Stimulated activated CD8-positive, alpha-beta memory T cell treated with anti-CD3 and anti-CD28 coated beads, Interleukin-2, amount 100 ng/mL, for 1 hour (primary cell): ENCODE measurements around the gene FBXL14.

Source experiments
- DNase-seq, 2 donors: peaks; one replicate each; pipeline ENCODE4 v3.0.0-alpha.2; 2020; ENCODE audit warnings: low read depth in 2 of 2

The FBXL14 gene, protein sequence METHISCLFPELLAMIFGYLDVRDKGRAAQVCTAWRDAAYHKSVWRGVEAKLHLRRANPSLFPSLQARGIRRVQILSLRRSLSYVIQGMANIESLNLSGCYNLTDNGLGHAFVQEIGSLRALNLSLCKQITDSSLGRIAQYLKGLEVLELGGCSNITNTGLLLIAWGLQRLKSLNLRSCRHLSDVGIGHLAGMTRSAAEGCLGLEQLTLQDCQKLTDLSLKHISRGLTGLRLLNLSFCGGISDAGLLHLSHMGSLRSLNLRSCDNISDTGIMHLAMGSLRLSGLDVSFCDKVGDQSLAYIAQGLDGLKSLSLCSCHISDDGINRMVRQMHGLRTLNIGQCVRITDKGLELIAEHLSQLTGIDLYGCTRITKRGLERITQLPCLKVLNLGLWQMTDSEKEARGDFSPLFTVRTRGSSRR

DNA sequence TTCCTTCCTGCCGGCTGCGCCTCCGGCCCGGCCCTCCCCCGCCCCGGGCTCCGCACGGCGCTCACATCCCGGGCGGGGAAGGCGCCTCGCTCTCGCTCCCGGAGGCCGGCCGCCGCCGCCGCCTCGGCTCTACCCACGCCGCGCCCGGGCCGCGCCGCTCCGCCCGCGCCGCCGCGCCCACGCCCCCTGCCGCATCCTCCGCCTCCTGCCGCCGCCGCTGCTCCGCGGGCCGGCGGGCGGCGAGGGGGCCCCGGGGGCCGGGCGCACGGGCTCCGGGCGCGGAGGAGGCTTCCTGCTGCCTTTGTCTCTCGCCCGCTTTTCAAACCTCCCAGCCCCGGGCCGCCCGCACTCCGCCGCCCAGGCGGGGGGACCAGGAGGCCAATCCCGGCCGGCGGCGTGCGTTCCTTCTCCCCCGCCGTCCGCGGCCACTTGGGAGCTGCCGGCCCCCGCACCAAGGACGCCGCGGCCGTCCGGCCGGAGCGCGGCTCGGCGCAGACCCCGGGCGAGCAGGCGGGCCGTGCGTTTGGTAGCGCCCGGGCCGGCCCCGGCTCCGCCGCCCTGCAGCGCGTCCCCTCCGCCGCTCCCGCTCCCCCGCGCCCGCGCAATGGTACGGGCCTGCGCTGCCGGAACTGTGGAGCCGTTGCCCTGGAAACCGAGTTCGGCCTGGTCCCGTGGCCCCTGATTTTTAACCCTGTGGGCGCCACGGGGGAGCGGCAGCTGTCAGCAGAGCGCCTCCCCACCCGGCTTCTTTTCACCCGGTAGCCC lies at the start of gene FBXL14:
Gene FBXL14, minus strand, starts transcription at position 321 of the 765 bp plus-strand sequence. CDS start 515 bp downstream, outside the sequence.
- peak; percentile 79 to 86 for DNase-seq

GRCh38 chr12:1643905-1644533 lies 49.6 kb upstream of the FBXL14 start:
- no peak for DNase-seq

DNA sequence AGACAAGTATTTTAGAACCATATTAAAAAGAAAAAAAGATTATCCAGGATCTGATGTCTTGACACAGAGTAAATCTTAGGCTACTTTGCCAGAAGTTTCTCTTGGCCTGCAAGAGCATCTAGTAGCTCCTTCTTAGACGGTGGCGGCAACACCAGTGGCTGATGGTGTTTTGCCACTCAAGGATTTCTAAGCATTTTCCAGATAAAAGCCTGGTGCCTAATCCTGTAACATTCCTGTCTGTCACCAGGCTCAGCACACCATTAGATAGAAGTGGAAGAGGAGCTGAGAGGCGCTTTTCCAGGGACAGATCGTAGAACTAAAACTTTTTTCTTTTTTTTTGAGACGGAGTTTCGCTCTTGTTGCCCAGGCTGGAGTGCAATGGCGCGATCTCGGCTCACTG lies 48.7 kb upstream of the FBXL14 start:
- DNase-seq: no peak

DNA sequence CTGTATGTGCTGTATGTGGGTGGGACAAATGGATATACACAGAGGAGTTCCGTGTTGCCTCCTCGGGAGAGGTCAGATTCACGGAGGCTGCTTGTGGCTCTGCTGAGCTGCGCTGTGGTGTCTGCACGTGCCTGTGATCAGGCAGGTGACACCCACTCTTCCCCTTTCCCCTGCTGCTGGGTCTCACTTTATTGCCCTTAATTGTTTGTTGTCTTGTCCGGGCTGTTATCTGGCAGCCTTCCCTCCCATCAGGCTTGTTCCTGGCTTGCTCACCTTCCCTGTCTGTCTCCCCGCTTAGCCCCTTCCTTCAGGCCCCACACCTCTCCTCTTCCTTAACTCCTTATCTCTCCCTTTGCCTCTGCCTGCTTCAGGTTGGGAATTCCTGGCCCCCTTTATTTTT lies 48.1 kb upstream of the FBXL14 start:
- no peak for DNase-seq

DNA sequence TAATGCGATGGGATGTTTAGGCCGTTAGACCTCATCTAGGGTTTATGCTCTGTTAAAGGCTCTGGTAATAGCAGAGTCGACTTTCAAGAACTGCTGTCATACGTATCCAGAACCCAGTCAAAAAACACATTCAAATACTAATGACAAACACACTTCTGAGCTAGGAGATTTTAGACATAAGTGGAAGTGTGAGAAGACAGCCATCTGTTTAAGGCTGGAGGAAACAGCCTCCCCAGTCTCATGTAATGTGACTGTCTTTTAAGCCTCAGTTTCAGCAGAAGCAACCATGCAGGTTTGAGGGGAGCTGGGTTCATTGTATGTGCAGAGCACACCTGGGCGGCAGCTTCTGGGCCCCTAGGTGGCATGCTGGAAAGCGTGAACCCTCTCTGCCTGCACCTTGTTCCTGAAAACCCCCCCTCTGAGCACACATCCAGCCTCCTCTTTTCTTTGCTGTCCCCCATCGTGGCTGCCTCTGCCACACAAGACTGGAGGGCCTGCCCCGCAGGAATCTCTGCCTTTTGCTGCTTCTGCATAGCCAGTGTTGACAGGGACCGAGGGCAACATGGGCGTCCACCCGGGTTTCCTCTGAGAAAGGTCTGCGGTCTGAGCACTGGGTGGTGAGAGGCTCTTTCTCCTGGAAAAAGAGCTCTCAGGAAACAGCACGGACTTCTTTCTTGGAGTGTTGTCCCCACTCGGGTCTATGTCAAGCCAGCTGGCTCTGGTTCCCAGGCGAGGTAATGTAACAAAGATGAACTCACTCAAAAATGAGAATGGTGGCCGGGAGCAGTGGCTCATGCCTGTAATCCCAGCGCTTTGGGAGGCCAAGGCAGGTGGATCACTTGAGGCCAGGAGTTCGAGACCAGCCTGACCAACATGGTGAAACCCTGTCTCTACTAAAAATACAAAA lies 46.2 kb upstream of the FBXL14 start:
- no peak for DNase-seq

DNA sequence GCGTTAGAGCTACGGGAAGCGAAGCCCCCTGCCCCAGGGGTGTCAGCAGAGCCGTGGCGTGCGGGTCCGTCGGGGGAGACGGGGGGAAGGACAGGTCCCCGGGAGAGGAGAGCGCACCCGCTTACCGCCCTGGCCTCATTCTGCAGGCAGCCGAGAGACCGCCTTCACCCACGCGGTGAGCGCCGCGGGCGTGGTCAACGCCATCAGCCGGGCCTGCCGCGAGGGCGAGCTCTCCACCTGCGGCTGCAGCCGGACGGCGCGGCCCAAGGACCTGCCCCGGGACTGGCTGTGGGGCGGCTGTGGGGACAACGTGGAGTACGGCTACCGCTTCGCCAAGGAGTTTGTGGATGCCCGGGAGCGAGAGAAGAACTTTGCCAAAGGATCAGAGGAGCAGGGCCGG lies 45.2 kb upstream of the FBXL14 start:
- no peak for DNase-seq

GRCh38 chr12:1638203-1638602 lies 43.8 kb upstream of the FBXL14 start:
- DNase-seq: no peak

DNA sequence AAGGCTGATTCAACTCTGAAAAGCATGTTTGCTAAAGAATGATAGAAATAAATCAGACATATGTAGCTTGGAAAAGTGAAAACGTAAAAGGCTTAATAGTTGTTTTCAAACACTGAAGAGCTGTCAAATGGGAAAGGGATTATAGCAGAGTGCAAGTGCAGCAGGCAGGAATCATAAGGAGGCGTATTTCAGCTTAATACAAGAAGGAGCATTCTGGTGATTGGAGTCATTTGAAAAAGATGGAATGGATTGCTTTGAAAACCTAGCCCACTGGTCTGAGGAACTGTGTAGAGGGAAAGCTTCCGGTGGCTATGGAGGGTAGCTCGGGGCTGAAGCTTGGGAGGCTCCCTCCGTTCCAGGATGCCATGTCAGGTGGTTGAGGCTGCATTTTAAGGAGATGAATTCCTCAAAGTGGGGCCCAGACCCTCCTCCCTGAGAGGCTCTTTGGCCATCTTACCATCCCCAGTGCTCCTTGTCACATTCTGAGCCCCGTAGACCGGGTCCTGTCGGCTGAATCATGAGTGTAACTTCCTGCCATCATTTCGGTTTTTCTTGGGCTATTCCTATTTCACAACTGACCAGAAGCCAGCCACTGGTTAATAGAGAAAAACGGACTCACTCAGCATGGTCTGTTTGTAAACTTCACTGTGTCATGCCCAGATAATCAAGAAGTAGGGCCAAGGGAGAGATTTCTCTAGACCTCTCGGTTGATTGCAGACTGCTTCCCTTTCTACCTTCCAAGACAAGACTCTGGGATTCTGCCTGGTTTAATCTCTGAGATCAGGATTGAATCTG lies 41.1 kb upstream of the FBXL14 start:
- no peak for DNase-seq

GRCh38 chr12:1634590-1635191 lies 40.3 kb upstream of the FBXL14 start:
- peak; percentile 17 to 30 for DNase-seq

DNA sequence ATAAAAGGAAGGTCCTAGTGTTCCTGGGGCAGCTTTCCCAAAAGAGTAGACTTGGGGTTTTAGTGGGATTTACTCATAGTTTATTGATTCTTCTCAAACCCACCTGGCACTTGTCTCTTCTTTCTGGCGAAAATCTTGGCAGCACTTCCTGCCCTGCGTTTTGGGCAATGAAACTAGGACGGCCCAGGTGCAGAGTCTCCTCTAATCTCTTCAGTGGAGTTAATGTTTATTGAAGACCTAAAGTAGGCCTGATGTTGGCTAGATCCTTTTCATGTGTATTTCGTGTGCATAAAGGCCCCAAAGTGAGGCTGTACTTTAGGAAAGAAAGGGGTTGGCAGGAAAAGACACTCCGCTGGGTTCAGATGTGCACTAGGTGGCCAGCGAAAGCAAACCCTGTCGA lies 39.8 kb upstream of the FBXL14 start:
- no peak for DNase-seq

GRCh38 chr12:1633459-1633858 lies 39.1 kb upstream of the FBXL14 start:
- DNase-seq: no peak

DNA sequence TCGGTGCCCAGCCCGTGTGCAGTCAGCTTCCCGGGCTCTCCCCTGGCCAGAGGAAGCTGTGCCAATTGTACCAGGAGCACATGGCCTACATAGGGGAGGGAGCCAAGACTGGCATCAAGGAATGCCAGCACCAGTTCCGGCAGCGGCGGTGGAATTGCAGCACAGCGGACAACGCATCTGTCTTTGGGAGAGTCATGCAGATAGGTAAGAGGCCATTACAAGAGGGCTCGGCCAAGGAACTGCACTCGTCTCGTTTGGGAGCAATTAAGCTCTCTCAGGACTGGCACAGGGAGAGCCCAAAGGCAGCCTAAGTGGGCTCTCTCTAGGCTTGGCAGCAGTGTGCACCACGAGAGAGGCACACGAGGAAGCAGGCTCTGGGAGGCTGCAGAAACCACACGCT lies 38.3 kb upstream of the FBXL14 start:
- DNase-seq: no peak

- DNase-seq: no peak
Observed at GRCh38 chr12:1630827-1631591, 36.6 kb upstream of the FBXL14 start.

DNA sequence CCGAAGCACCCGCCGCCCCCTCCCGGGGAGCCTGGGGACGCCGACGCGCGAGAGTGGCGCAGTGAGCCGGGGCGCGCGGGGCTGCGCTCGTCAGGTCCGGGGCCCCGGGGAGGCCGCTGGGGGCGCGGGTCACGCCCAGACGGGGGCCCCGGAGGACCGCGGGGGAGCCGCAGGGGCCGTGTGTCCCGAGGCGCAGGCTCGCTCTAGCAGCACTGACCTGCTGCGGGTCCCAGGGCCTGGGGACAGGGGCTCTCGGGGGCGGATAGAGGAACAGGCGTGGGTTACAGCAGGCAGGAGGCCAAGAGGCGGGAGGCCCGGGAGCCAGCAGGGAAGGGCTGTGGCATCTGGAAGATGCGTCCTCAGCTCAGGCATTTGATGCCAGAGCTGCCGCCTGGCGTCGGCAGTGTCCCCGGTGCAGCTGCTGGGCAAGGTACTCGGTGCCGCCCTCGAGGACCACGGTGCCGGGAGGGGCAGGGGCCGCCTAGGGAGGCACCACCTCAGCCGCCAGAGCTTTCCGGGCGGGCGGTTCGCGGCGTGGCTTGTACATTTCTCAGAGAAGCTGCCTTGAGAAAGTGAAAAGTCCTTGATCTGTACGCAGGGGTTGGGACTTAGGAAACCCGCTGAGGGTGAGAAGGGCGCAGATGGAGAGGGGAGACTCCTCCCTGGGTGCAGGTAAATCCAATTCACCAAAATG lies 35.9 kb upstream of the FBXL14 start:
- DNase-seq: no peak

- no peak for DNase-seq
Observed at GRCh38 chr12:1629338-1630132, 35.2 kb upstream of the FBXL14 start.

- no peak for DNase-seq
Observed at GRCh38 chr12:1628666-1629337, 34.4 kb upstream of the FBXL14 start, which contains the start of gene WNT5B. TSS of gene WNT5B (plus strand) at chr12:1629231. CDS start at chr12:1631355, 2,124 bp downstream.

- DNase-seq: no peak
Observed at GRCh38 chr12:1622406-1622805, 28.0 kb upstream of the FBXL14 start.
